H9 (cell line): ENCODE results near the gene CHST8. TPM values are rescaled to one million over a fixed set of nuclear protein-coding genes. Genes with fewer than 3 reads are reported as not detected.

ENCODE experiments used
- DNase-seq: peaks from one replicate; pipeline ENCODE4 v3.0.0-alpha.2; 2017
- H2AFZ ChIP-seq: one replicate; pipeline ENCODE4 v1.6.1; 2013; ENCODE audit warnings: mild to moderate bottlenecking, low read length, control low read depth, moderate library complexity
- H2AK5ac ChIP-seq: 2 replicates; pipeline ENCODE4 v1.6.1; 2013; ENCODE audit warnings: low read length, control low read depth, mixed read lengths; ENCODE audit not compliant: insufficient read length
- H2BK120ac ChIP-seq: one replicate; pipeline ENCODE4 v1.6.1; 2013; ENCODE audit warnings: low read depth, mild to moderate bottlenecking, low read length, control low read depth, inconsistent platforms; ENCODE audit not compliant: poor library complexity, severe bottlenecking
- H2BK12ac ChIP-seq: 2 replicates; pipeline ENCODE4 v1.6.1; 2013; ENCODE audit warnings: low read length, control low read depth, mixed read lengths, low read depth; ENCODE audit not compliant: insufficient read length
- H2BK15ac ChIP-seq: 2 replicates; pipeline ENCODE4 v1.6.1; 2013; ENCODE audit warnings: low read depth, low read length, control low read depth
- H2BK20ac ChIP-seq: one replicate; pipeline ENCODE4 v1.6.1; 2013; ENCODE audit warnings: low read depth, mild to moderate bottlenecking, low read length, control low read depth, inconsistent platforms; ENCODE audit not compliant: poor library complexity, severe bottlenecking
- H2BK5ac ChIP-seq: 2 replicates; pipeline ENCODE4 v1.6.1; 2013; ENCODE audit warnings: low read length, control low read depth, mixed read lengths; ENCODE audit not compliant: insufficient read length
- H3K14ac ChIP-seq: 2 replicates; pipeline ENCODE4 v1.6.1; 2013; ENCODE audit warnings: low read length, control low read depth; ENCODE audit not compliant: insufficient read depth
- H3K18ac ChIP-seq: 2 replicates; pipeline ENCODE4 v1.6.1; 2013; ENCODE audit warnings: low read depth, mild to moderate bottlenecking, mixed read lengths, low read length, control low read depth; ENCODE audit not compliant: insufficient read length
- H3K23ac ChIP-seq: 2 replicates; pipeline ENCODE4 v1.6.1; 2013; ENCODE audit warnings: low read length, control low read depth, mixed read lengths, low read depth; ENCODE audit not compliant: insufficient read length
- H3K23me2 ChIP-seq: 2 replicates; pipeline ENCODE4 v1.6.1; 2013; ENCODE audit warnings: low read depth, mild to moderate bottlenecking, mixed read lengths, low read length, control low read depth; ENCODE audit not compliant: insufficient read length, poor library complexity, severe bottlenecking
- H3K27ac ChIP-seq: 2 replicates; pipeline ENCODE4 v1.5.1; 2013; ENCODE audit warnings: low read length, control low read depth, mixed read lengths, low read depth; ENCODE audit not compliant: insufficient read length
- H3K27me3 ChIP-seq: 2 replicates; pipeline ENCODE4 v1.6.1; 2013; ENCODE audit warnings: low read length, control low read depth, inconsistent platforms; ENCODE audit not compliant: insufficient read depth
- H3K4ac ChIP-seq: 2 replicates; pipeline ENCODE4 v1.6.1; 2013; ENCODE audit warnings: low read depth, mild to moderate bottlenecking, control low read depth, inconsistent platforms, low read length, moderate library complexity
- H3K4me1 ChIP-seq: 2 replicates; pipeline ENCODE4 v1.6.1; 2013; ENCODE audit warnings: low read length, control low read depth, inconsistent platforms; ENCODE audit not compliant: insufficient read depth
- H3K4me2 ChIP-seq: 2 replicates; pipeline ENCODE4 v1.6.1; 2013; ENCODE audit warnings: low read length, control low read depth, mixed read lengths; ENCODE audit not compliant: insufficient read length, insufficient read depth
- H3K56ac ChIP-seq: 2 replicates; pipeline ENCODE4 v1.6.1; 2013; ENCODE audit warnings: low read depth, mild to moderate bottlenecking, mixed read lengths, low read length, control low read depth; ENCODE audit not compliant: insufficient read length
- H3K79me1 ChIP-seq: 2 replicates; pipeline ENCODE4 v1.6.1; 2013; ENCODE audit warnings: low read depth, mild to moderate bottlenecking, moderate library complexity, low read length, control low read depth, inconsistent platforms; ENCODE audit not compliant: insufficient read depth, poor library complexity, severe bottlenecking
- H3K79me2 ChIP-seq: 2 replicates; pipeline ENCODE4 v1.6.1; 2013; ENCODE audit warnings: low read length, control low read depth, inconsistent platforms; ENCODE audit not compliant: insufficient read depth
- H3K9ac ChIP-seq: 2 replicates; pipeline ENCODE4 v1.6.1; 2013; ENCODE audit warnings: low read length, control low read depth, mixed read lengths; ENCODE audit not compliant: insufficient read length; ENCODE audit errors: extremely low read depth
- H3K9me3 ChIP-seq: one replicate; pipeline ENCODE4 v1.6.1; 2013; ENCODE audit warnings: low read depth, low read length, inconsistent platforms; ENCODE audit not compliant: control insufficient read depth
- H3T11ph ChIP-seq: one replicate; pipeline ENCODE4 v1.6.1; 2013; ENCODE audit warnings: mild to moderate bottlenecking, low read length, control low read depth, inconsistent platforms
- H4K20me1 ChIP-seq: one replicate; pipeline ENCODE4 v1.6.1; 2013; ENCODE audit not compliant: control insufficient read depth, insufficient read length, insufficient read depth
- H4K5ac ChIP-seq: 2 replicates; pipeline ENCODE4 v1.6.1; 2013; ENCODE audit warnings: low read depth, mild to moderate bottlenecking, mixed read lengths, low read length, control low read depth; ENCODE audit not compliant: insufficient read length
- H4K8ac ChIP-seq: replicated peaks from 2 replicates; pipeline ENCODE4 v1.6.1; 2013; ENCODE audit warnings: low read length, control low read depth, mixed read lengths, low read depth; ENCODE audit not compliant: insufficient read length
- H4K91ac ChIP-seq: 2 replicates; pipeline ENCODE4 v1.6.1; 2013; ENCODE audit warnings: low read depth, mild to moderate bottlenecking, moderate library complexity, mixed read lengths, low read length, control low read depth; ENCODE audit not compliant: insufficient read length
- H3K27ac Mint-ChIP-seq, 3 experiments: 2 replicates in 2 of 3; 3 replicates in 1 of 3; pipeline ENCODE4 v1.8.0; 2020 to 2021; ENCODE audit warnings: mixed read lengths in 3 of 3, mild to moderate bottlenecking in 1 of 3, moderate library complexity in 1 of 3
- H3K27me3 Mint-ChIP-seq: 2 replicates; pipeline ENCODE4 v1.8.0; 2021; ENCODE audit warnings: low read depth, mild to moderate bottlenecking, moderate library complexity, mixed read lengths
- H3K36me3 Mint-ChIP-seq, 3 experiments: 2 replicates in 2 of 3; 3 replicates in 1 of 3; pipeline ENCODE4 v1.8.0; 2020 to 2021; ENCODE audit warnings: low read depth in 3 of 3, mixed read lengths in 3 of 3; ENCODE audit not compliant: insufficient read depth in 1 of 3
- H3K4me1 Mint-ChIP-seq, 2 experiments: 2 replicates each; pipeline ENCODE4 v1.8.0; 2020; ENCODE audit warnings: mixed read lengths in 2 of 2
- H3K4me3 Mint-ChIP-seq, 2 experiments: 2 replicates in 1 of 2; 3 replicates in 1 of 2; pipeline ENCODE4 v1.8.0; 2020 to 2021; ENCODE audit warnings: mild to moderate bottlenecking in 2 of 2, mixed read lengths in 2 of 2, moderate library complexity in 1 of 2
- H3K9me3 Mint-ChIP-seq, 2 experiments: 2 replicates in 1 of 2; 3 replicates in 1 of 2; pipeline ENCODE4 v1.8.0; 2020; ENCODE audit warnings: mild to moderate bottlenecking in 2 of 2, mixed read lengths in 2 of 2, moderate library complexity in 1 of 2
- WGBS: extraction: QIAGEN DNeasy Blood & Tissue Kit; methylation state at CpG from one replicate; pipeline ENCODE4 v1.1.7; 2013; ENCODE audit warnings: missing lambda C conversion rate, low lambda C conversion rate, mixed read lengths; ENCODE audit not compliant: insufficient read length; ENCODE audit errors: extremely low coverage; 5-methylcytosine and 5-hydroxymethylcytosine counted together
- total RNA-seq: library from RNA; stranded (reverse); gene quantifications from 2 replicates; pipeline ENCODE4 v1.2.1, GENCODE V29; 2021
- TF ChIP-seq, protein P1 (sequence below): fragments of 200-600 bp; sonication (generic); conservative IDR thresholded peaks from 3 replicates; pipeline ENCODE4 v1.8.0; 2021; ENCODE audit warnings: antibody characterized with exemption, mild to moderate bottlenecking

Gene CHST8
- total RNA-seq, 1 experiment from 2014 or later, result 5.1 TPM

DNA sequence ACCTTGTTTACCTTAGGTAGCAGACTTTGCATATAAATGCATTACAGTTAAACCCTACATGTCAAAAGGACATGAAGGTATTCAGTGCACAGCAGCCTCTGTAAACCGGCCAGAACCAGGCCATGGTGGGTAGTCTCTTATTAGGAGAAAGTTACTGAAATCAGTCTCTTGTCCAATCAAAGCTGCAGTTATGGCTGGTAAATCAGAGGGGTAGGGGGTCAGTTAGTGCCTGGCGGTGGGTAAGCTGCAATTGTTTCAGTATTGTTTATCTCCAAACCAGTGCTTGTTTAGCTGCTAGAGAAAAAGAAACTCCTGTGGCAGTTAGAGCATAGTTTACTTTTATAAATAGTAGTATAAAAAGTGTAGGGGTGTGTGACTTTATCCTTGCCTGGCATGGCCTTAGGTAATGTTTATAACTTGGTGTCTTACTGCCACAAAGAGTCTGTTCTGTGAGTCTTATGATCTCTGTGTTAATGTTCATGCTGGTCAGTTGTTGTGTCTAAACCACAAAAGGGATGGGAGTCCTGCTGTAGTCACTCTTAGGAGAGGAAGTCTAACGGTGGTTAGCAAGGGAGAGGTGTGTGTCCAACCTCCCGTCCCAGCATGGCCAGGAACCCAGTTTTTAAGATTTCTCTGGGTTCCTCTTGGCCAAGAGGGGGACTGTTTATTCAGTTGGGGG is 28.0 kb downstream of the CHST8 start:
- H3K9me3 ChIP-seq, result no peaks in the 10 kb centered on the region
- Mint-ChIP-seq H3K27ac (peak overlapping the region in 2 of 3 experiments; percentile 54 to 70; a peak in 5 of 7 replicates), H3K27me3 (peaks cover 2% of the 10 kb centered on the region; the same call in 1 of the 2 replicates), H3K4me3 (no peak overlapping the region), H3K36me3 (no peaks in the 10 kb centered on the region; a peak in 1 of 7 replicates), H3K4me1 (peaks cover 17 to 18% of the 10 kb centered on the region in 2 experiments), H3K9me3 (no peaks in the 10 kb centered on the region)
- peaks cover 13% of the 10 kb centered on the region; the same call in 1 of the 2 replicates for H3K4me1 ChIP-seq
- no peak overlapping the region for H4K91ac ChIP-seq
- H3K79me2 ChIP-seq, result no peaks in the 10 kb centered on the region
- H3K18ac ChIP-seq, result no peak overlapping the region
- H2BK5ac ChIP-seq, result no peak overlapping the region
- H3K27me3 ChIP-seq, result no peaks in the 10 kb centered on the region
- peaks cover 3% of the 10 kb centered on the region for H3K79me1 ChIP-seq
- no peak overlapping the region for H3K9ac ChIP-seq
- no CpG with 5 or more reads among the region's 4 CpGs for WGBS
- no peak for DNase-seq
- H3K23me2 ChIP-seq, result no peaks in the 10 kb centered on the region
- TF ChIP-seq, protein P1, sequence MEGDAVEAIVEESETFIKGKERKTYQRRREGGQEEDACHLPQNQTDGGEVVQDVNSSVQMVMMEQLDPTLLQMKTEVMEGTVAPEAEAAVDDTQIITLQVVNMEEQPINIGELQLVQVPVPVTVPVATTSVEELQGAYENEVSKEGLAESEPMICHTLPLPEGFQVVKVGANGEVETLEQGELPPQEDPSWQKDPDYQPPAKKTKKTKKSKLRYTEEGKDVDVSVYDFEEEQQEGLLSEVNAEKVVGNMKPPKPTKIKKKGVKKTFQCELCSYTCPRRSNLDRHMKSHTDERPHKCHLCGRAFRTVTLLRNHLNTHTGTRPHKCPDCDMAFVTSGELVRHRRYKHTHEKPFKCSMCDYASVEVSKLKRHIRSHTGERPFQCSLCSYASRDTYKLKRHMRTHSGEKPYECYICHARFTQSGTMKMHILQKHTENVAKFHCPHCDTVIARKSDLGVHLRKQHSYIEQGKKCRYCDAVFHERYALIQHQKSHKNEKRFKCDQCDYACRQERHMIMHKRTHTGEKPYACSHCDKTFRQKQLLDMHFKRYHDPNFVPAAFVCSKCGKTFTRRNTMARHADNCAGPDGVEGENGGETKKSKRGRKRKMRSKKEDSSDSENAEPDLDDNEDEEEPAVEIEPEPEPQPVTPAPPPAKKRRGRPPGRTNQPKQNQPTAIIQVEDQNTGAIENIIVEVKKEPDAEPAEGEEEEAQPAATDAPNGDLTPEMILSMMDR, result no peak
- H4K8ac ChIP-seq, result no peak overlapping the region
- no peak overlapping the region for H2BK20ac ChIP-seq
- no peak overlapping the region for H3K4ac ChIP-seq
- H2AFZ ChIP-seq, result no peak overlapping the region
- H2BK12ac ChIP-seq, result no peak overlapping the region
- no peak overlapping the region for H2BK15ac ChIP-seq
- H4K5ac ChIP-seq, result no peak overlapping the region
- peak overlapping the region; percentile 1 for H3K4me2 ChIP-seq
- no peak overlapping the region for H3K23ac ChIP-seq
- no peaks in the 10 kb centered on the region for H4K20me1 ChIP-seq
- no peak overlapping the region for H2AK5ac ChIP-seq
- H3K56ac ChIP-seq, result no peak overlapping the region
- no peak overlapping the region for H3K14ac ChIP-seq
- peak overlapping the region; percentile 7 for H3K27ac ChIP-seq
- no peak overlapping the region for H3T11ph ChIP-seq
- H2BK120ac ChIP-seq, result no peak overlapping the region
